Transverse colon (tissue), 4 donors: ENCODE data around the gene ALPK3. TPM values are rescaled to one million over a fixed set of nuclear protein-coding genes. Genes with fewer than 3 reads are reported as not detected.
"Not testable (repeated sequence)": the region's sequence is repeated elsewhere in the genome, so short reads cannot be mapped to it uniquely, and the experiment has no call there.

Source experiments
- DNase-seq: peaks from one replicate; pipeline ENCODE4 v3.0.0-alpha.2; 2019
- H3K27ac ChIP-seq, 4 donors: fragments of 200-600 bp; sonication (generic); 2 replicates each; pipeline ENCODE4 v1.5.1; 2016 to 2018; ENCODE audit warnings: inconsistent platforms in 4 of 4
- H3K27me3 ChIP-seq: fragments of 200-600 bp; sonication (generic); 2 replicates; pipeline ENCODE4 v1.5.1; 2017; ENCODE audit warnings: inconsistent platforms
- H3K36me3 ChIP-seq, 4 donors: fragments of 200-600 bp; sonication (generic); 2 replicates each; pipeline ENCODE4 v1.5.1; 2017 to 2019; ENCODE audit warnings: inconsistent platforms in 4 of 4
- H3K4me1 ChIP-seq, 4 donors: fragments of 200-600 bp; sonication (generic); 2 replicates each; pipeline ENCODE4 v1.5.1; 2017 to 2020; ENCODE audit warnings: inconsistent platforms in 4 of 4
- H3K4me3 ChIP-seq, 4 donors: fragments of 200-600 bp; sonication (generic); 1 replicate in 1 of 4; 2 replicates in 3 of 4; pipeline versions ENCODE4 v1.5.1 to v1.6.1; 2017 to 2019; ENCODE audit warnings: inconsistent platforms in 4 of 4
- H3K9me3 ChIP-seq, 2 donors: fragments of 200-600 bp; sonication (generic); 2 replicates each; pipeline ENCODE4 v1.5.1; 2017 to 2019; ENCODE audit warnings: inconsistent platforms in 2 of 2
- CTCF ChIP-seq, 5 experiments: fragments of 200-600 bp in 3 of 5; fragments of 450-650 bp in 2 of 5; sonication (generic) in 3 of 5; IDR thresholded peaks; 1 replicate in 2 of 5; 2 replicates in 3 of 5; pipeline ENCODE4 v1.5.1; 2016 to 2017; ENCODE audit warnings: antibody characterized with exemption in 5 of 5, inconsistent platforms in 3 of 5, mild to moderate bottlenecking in 2 of 5, moderate library complexity in 1 of 5
- EP300 ChIP-seq: sonication (generic); formaldehyde crosslinking; IDR thresholded peaks from one replicate; pipeline ENCODE4 v1.6.1; 2017; ENCODE audit warnings: antibody characterized with exemption, low read depth
- POLR2A ChIP-seq: fragments of 450-650 bp; IDR thresholded peaks from one replicate; pipeline ENCODE4 v1.6.1; 2016; ENCODE audit warnings: antibody characterized with exemption, mild to moderate bottlenecking, moderate library complexity
- POLR2AphosphoS5 ChIP-seq, 3 donors: sonication (generic); formaldehyde crosslinking; IDR thresholded peaks; one replicate each; pipeline ENCODE4 v1.6.1; 2016; ENCODE audit warnings: antibody characterized with exemption in 3 of 3
- WGBS, 2 donors: methylation state at CpG; one replicate each; pipeline ENCODE4 v1.1.5; 2018; ENCODE audit warnings: low coverage in 1 of 2; 5-methylcytosine and 5-hydroxymethylcytosine counted together
- in situ Hi-C, 4 donors: fragments of 200-750 bp; cut with MboI; loops; one replicate each; pipeline versions ENCODE4 v1.15.0 to v1.15.1; 2017; ENCODE audit warnings: low sequenced_read_pairs in 3 of 4, low pct_ligation_motif_present in 1 of 4, low pct_unique_long_range_greater_than_20kb in 1 of 4
- intact Hi-C: fragments of 100-400 bp; cut with DNase I; formaldehyde crosslinking; loops from one replicate; pipeline ENCODE4 v1.15.1; 2023; ENCODE audit warnings: low total_unique reads
- total RNA-seq, 4 donors: library from RNA; depleted of rRNA; stranded (reverse); fragments of >200 nt; gene quantifications; one replicate each; pipeline ENCODE4 v1.1.0, GENCODE V29; 2016

Gene ALPK3
- total RNA-seq, 4 donors from 2014 or later, result 1.1 to 4.6 (median 2.8) TPM

DNA sequence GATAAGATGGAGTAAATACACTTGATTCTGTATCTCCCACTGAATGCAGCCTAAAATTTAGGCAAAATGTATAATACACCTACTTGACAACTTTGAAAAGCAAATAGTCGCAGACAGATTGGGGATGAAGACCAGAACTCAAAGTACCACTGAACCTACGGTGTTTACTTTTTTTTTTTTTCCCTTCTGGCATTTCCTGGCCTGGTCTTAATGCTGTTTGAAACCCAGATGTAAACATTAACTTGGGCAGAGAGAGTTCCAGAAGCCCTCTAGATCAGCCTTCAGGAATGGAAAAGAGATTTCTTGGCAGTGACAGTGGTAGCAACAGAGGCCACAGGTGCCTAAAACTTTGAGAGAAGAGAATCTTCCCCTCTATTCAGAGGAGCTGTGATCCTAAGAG lies 27.8 kb downstream of the ALPK3 start:
- in situ Hi-C loops, result no loop called here
- intact Hi-C loops, result loop anchor here (1.0 to 5.0 kb wide), 2 partner anchors 36 to 82 kb away; no protein-coding TSS in a partner anchor
- no peaks in the 10 kb centered on the region for H3K27me3 ChIP-seq

DNA sequence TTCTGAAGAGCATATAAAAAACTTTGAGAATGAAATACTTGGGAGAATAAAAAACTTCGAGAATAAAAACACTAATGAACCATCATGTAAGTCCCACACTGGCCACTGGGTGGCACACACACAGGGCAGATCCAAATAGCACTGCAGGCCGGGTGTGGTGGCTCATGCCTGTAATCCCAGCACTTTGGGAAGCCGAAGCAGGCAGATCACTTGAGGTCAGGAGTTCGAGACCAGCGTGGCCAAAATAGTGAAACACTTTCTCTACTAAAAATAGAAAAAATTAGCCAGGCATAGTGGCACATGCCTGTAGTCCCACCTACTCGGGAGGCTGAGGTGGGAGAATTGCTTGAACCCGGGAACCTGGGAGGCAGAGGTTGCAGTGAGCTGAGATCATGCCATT lies 28.5 kb downstream of the ALPK3 start:
- in situ Hi-C loops, result not testable (repeated sequence)

More for the DNA sequence above, 27.8 kb downstream of the ALPK3 start:
- WGBS, 2 donors, result 40 to 47% methylated on average over 2 of the region's 2 CpGs
- TF ChIP-seq POLR2A (no peak), POLR2AphosphoS5 (IDR thresholded peaks at IDR 0.05) (no peak), EP300 (no peak), CTCF (IDR thresholded peaks at IDR 0.05) (no peak)
- H3K4me1 ChIP-seq, result peaks cover 14 to 23% (median 19%) of the 10 kb centered on the region in 4 donors
- DNase-seq, result no peak
- H3K27ac ChIP-seq, result peak overlapping the region; percentile 42 to 59 (median 49)
- H3K4me3 ChIP-seq, result no peak overlapping the region
- no peaks in the 10 kb centered on the region for H3K36me3 ChIP-seq
- H3K9me3 ChIP-seq, result no peaks in the 10 kb centered on the region

DNA sequence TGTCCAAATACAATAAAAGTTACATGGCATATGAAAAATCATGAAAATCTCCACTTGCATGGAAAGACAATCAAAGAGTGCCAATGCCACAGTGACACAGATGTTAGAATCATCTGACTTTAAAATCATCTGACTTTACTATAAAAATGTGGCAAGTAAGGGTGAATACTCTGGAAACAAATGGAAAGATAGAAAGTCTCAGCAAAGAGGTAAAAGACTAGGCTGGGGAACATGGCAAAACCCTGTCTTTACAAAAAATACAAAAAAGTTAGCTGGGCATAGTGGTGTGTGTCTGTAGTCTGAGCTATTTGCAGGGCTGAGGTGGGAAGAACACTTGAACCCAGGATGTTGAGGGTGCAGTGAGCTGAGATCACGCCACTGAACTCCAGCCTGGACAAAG lies 29.1 kb downstream of the ALPK3 start:
- H3K36me3 ChIP-seq, result no peaks in the 10 kb centered on the region
- intact Hi-C loops (no loop called here), in situ Hi-C loops (no loop called here)
- no peak for DNase-seq
- WGBS, 2 donors, result 97 to 100% methylated on average over 1 of the region's 1 CpG
- peaks cover 1 to 11% (median 8%) of the 10 kb centered on the region in 4 donors for H3K4me1 ChIP-seq
- H3K27ac ChIP-seq, result no peak overlapping the region
- H3K9me3 ChIP-seq, result no peaks in the 10 kb centered on the region
- no peak overlapping the region for H3K4me3 ChIP-seq
- no peaks in the 10 kb centered on the region for H3K27me3 ChIP-seq
- TF ChIP-seq POLR2A (no peak), CTCF (IDR thresholded peaks at IDR 0.05) (no peak), POLR2AphosphoS5 (IDR thresholded peaks at IDR 0.05) (no peak), EP300 (no peak)

More for the DNA sequence above, 28.5 kb downstream of the ALPK3 start:
- H3K27ac ChIP-seq, result peak overlapping the region; percentile 42 to 59 (median 49)
- not testable (repeated sequence) for H3K36me3 ChIP-seq, H3K9me3 ChIP-seq, H3K4me3 ChIP-seq, H3K27me3 ChIP-seq
- 62 to 83% methylated on average over 3 to 7 of the region's 7 CpGs for WGBS, 2 donors
- intact Hi-C loops, result loop anchor here (1.0 kb wide), 1 partner anchor 36 kb away; no protein-coding TSS in a partner anchor
- peak; percentile 70 for DNase-seq
- peak; percentile 68 to 82 (median 73) for TF ChIP-seq CTCF (IDR thresholded peaks at IDR 0.05)
- H3K4me1 ChIP-seq, result peaks cover 8 to 18% (median 13%) of the 10 kb centered on the region in 4 donors

DNA sequence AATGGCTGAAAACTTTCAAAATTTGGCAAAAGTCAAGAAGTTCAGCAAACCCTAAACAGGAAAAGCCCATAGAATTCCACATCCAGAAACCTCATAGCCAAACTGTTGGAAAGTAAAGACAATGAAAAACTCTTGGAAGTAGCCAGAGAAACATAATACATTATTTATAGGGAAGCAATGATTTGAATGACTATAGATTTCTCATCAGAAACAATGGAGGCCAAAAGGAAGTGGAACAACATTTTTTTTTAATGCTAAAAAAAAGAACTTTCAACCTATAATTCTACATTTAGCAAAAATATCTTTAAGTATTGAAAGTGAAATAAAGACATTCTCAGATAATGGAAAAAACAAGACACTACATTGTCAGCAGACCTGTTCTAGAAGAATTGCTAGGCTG lies 30.2 kb downstream of the ALPK3 start:
- H3K27me3 ChIP-seq, result no peaks in the 10 kb centered on the region
- no peaks in the 10 kb centered on the region for H3K36me3 ChIP-seq
- peaks cover 0 to 8% (median 4%) of the 10 kb centered on the region in 4 donors for H3K4me1 ChIP-seq
- no peak for DNase-seq
- intact Hi-C loops, result no loop called here
- H3K27ac ChIP-seq, result no peak overlapping the region
- TF ChIP-seq EP300 (no peak), CTCF (IDR thresholded peaks at IDR 0.05) (no peak), POLR2AphosphoS5 (IDR thresholded peaks at IDR 0.05) (no peak), POLR2A (no peak)
- no peaks in the 10 kb centered on the region for H3K9me3 ChIP-seq
- in situ Hi-C loops, result no loop called here
- no peak overlapping the region for H3K4me3 ChIP-seq
